Body of pancreas (tissue), 4 donors: ENCODE results near the gene CA5A. TPM values are rescaled to one million over a fixed set of nuclear protein-coding genes. Genes with fewer than 3 reads are reported as not detected.
"Not testable (repeated sequence)": the region's sequence is repeated elsewhere in the genome, so short reads cannot be mapped to it uniquely, and the experiment has no call there.

Experiments
- ATAC-seq: fragments of 150-250 bp; one replicate; pipeline ENCODE4 v1.9.1; 2016
- DNase-seq, 4 donors: peaks; one replicate each; pipeline ENCODE4 v3.0.0-alpha.2; 2019
- H3K27ac ChIP-seq, 4 donors: fragments of 200-600 bp; sonication (generic); 1 replicate in 3 of 4; 2 replicates in 1 of 4; pipeline versions ENCODE4 v1.5.1 to v1.6.1; 2016 to 2019; ENCODE audit warnings: mild to moderate bottlenecking in 1 of 4, mixed read lengths in 1 of 4, moderate library complexity in 1 of 4
- H3K27me3 ChIP-seq, 2 donors: fragments of 200-600 bp; sonication (generic); one replicate each; pipeline ENCODE4 v1.6.0; 2016; ENCODE audit warnings: mild to moderate bottlenecking in 1 of 2
- H3K36me3 ChIP-seq, 2 donors: fragments of 200-600 bp; sonication (generic); replicated peaks in 1 of 2; 2 replicates each; pipeline ENCODE4 v1.5.1; 2016; ENCODE audit warnings: low read depth in 2 of 2; ENCODE audit not compliant: insufficient read depth in 1 of 2
- H3K4me1 ChIP-seq: fragments of 200-600 bp; sonication (generic); one replicate; pipeline ENCODE4 v1.6.0; 2016
- H3K4me3 ChIP-seq, 2 donors: fragments of 200-600 bp; sonication (generic); 1 replicate in 1 of 2; 2 replicates in 1 of 2; pipeline ENCODE4 v1.5.1; 2016 to 2019
- H3K9me3 ChIP-seq, 3 donors: fragments of 200-600 bp; sonication (generic); 1 replicate in 2 of 3; 2 replicates in 1 of 3; pipeline ENCODE4 v1.5.1; 2016
- POLR2A ChIP-seq, 3 donors: fragments of 450-650 bp; IDR thresholded peaks; one replicate each; pipeline ENCODE4 v1.6.1; 2016; ENCODE audit warnings: antibody characterized with exemption in 3 of 3, mild to moderate bottlenecking in 2 of 3
- WGBS, 2 donors: methylation state at CpG; one replicate each; pipeline ENCODE4 v1.1.5; 2017; 5-methylcytosine and 5-hydroxymethylcytosine counted together
- intact Hi-C: fragments of 100-400 bp; cut with DNase I; formaldehyde crosslinking; loops from one replicate; pipeline ENCODE4 v1.15.1; 2023
- total RNA-seq, 2 donors: library from RNA; depleted of rRNA; stranded (reverse); fragments of >200 nt; gene quantifications; one replicate each; pipeline ENCODE4 v1.1.0, GENCODE V29; 2016
- TF ChIP-seq, protein P1 (sequence below), 7 experiments: fragments of 450-650 bp in 4 of 7; fragments of 200-600 bp in 3 of 7; sonication (generic) in 3 of 7; IDR thresholded peaks; one replicate each; pipeline ENCODE4 v1.5.1; 2016 to 2019; ENCODE audit warnings: antibody characterized with exemption in 7 of 7

The CA5A gene
- total RNA-seq, 2 donors from 2014 or later, result not detected

DNA sequence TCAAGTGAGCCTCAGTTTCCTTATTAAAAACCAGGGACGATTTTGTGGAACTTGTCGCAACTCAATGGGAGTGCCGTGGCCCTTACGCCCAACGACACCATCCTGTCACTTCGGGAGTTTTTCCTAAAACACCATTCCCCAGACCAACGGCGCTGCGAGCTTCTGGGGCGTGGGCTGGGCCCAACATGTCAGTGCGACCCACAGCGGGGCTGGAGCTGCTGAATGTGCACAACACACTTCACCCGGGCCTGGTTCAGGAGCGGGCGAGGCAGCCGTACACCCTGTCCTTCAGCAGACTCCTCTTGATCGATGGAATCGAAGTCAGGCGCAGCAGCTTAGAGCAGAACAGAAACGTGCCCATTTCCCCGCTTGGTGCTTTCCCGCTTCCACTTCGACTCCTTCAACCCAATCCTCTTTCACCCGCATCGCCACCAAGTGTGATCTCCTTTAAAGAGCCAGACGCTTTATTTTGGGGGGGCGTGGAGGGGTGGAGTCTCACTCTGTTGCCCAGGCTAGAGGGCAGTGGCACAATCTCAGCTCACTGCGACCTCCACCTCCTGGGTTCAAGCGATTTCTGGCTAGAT lies 53.8 kb downstream of the CA5A start:
- intact Hi-C loops, result no loop called here
- Histone ChIP-seq H3K4me1 (peaks cover 39% of the 10 kb centered on the region), H3K27me3 (no peaks in the 10 kb centered on the region), H3K27ac (no peak overlapping the region), H3K36me3 (no peaks in the 10 kb centered on the region), H3K9me3 (no peaks in the 10 kb centered on the region), H3K4me3 (no peak overlapping the region)
- DNase-seq, result no peak
- 94 to 96% methylated on average over 28 to 29 of the region's 29 CpGs for WGBS, 2 donors
- no peak for ATAC-seq
- no peak for TF ChIP-seq POLR2A (IDR thresholded peaks at IDR 0.05)
- TF ChIP-seq, protein P1, sequence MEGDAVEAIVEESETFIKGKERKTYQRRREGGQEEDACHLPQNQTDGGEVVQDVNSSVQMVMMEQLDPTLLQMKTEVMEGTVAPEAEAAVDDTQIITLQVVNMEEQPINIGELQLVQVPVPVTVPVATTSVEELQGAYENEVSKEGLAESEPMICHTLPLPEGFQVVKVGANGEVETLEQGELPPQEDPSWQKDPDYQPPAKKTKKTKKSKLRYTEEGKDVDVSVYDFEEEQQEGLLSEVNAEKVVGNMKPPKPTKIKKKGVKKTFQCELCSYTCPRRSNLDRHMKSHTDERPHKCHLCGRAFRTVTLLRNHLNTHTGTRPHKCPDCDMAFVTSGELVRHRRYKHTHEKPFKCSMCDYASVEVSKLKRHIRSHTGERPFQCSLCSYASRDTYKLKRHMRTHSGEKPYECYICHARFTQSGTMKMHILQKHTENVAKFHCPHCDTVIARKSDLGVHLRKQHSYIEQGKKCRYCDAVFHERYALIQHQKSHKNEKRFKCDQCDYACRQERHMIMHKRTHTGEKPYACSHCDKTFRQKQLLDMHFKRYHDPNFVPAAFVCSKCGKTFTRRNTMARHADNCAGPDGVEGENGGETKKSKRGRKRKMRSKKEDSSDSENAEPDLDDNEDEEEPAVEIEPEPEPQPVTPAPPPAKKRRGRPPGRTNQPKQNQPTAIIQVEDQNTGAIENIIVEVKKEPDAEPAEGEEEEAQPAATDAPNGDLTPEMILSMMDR (IDR thresholded peaks at IDR 0.05), result no peak

DNA sequence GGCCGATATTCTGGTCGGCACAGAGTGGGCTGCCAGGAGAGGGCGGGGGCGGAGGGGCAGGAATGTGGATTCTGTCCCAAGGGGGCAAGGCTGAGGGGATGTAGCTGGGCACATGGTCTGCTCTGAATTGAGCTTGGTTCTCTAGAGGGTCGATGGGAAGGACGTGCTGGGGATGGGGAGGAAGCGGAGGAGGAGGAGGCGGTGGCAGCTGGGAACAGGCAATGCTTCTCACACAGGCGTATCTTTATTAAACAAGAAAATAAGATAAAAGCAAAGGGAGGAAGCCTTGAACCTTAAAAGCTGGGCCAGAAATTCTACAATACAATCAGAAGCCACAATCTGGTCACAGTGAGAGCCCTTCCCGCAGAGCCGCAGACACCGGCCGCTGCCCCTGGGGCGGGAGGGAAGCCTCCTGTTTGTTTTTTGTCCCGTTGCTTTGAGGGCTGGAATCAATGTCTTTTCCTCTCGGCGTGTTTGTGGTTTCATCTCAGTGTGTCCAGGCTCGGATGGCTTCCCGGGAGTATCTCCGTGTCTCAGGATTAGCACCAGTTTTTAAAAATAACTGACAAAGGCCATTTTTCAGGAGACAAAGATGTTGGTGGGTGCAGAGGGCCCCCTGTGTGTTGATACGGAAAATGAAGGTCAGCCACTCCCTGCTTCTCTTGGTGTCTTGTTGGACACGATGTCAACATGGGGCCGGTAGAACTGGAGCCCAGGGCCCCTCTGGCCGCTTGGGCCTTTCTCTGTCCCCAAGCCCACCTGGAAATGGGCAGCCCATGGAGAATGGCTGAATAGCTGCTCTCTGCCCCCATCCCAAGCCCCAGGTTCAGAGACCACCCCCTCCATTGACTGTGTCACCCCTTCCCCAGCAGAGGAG lies 54.8 kb downstream of the CA5A start:
- Histone ChIP-seq H3K27me3 (no peaks in the 10 kb centered on the region), H3K4me3 (no peak overlapping the region), H3K27ac (peak overlapping the region in 1 of 4 donors; percentile 14), H3K4me1 (peaks cover 39% of the 10 kb centered on the region), H3K36me3 (no peaks in the 10 kb centered on the region), H3K9me3 (no peaks in the 10 kb centered on the region)
- intact Hi-C loops, result no loop called here
- TF ChIP-seq POLR2A (IDR thresholded peaks at IDR 0.05), result no peak
- TF ChIP-seq, protein P1 (IDR thresholded peaks at IDR 0.05), result no peak
- peak in 1 of 4 donors; percentile 44 for DNase-seq
- peak; percentile 30 for ATAC-seq
- WGBS, 2 donors, result 31 to 33% methylated on average over 22 to 24 of the region's 24 CpGs

DNA sequence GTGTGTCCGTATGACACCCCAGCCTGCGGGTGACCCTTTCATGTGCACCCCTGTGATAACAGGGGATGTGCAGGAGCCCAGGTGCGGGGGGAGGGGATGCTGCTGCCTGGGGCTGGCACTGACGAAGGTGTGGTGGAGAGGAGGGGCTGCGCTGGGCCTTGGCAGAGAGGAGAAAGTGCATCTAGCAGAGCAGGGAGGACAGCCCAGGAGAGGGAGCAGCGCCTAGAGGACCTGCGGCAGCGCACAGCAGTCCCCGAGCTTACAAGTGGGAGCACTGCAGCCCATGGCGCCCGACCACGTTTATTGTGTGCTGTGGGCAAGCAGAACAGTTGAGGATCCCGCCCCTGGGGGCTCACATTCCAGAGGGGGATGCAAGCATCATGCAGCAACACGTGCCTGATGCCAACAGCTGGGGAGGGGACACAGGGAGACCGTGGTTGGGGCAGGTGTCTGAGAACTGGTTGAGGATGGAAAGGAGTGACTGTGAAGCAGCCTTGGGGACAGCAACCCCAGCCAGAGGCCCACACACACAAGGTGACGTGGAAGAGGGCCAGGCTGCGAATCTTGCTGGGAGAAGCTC lies 56.1 kb downstream of the CA5A start:
- Histone ChIP-seq H3K27me3 (no peaks in the 10 kb centered on the region), H3K27ac (no peak overlapping the region), H3K4me1 (peaks cover 33% of the 10 kb centered on the region), H3K4me3 (no peak overlapping the region), H3K36me3 (no peaks in the 10 kb centered on the region), H3K9me3 (no peaks in the 10 kb centered on the region)
- TF ChIP-seq, protein P1 (IDR thresholded peaks at IDR 0.05), result no peak
- no peak for TF ChIP-seq POLR2A (IDR thresholded peaks at IDR 0.05)
- DNase-seq, result no peak
- 71 to 77% methylated on average over 11 to 17 of the region's 17 CpGs for WGBS, 2 donors
- intact Hi-C loops, result no loop called here
- ATAC-seq, result no peak

DNA sequence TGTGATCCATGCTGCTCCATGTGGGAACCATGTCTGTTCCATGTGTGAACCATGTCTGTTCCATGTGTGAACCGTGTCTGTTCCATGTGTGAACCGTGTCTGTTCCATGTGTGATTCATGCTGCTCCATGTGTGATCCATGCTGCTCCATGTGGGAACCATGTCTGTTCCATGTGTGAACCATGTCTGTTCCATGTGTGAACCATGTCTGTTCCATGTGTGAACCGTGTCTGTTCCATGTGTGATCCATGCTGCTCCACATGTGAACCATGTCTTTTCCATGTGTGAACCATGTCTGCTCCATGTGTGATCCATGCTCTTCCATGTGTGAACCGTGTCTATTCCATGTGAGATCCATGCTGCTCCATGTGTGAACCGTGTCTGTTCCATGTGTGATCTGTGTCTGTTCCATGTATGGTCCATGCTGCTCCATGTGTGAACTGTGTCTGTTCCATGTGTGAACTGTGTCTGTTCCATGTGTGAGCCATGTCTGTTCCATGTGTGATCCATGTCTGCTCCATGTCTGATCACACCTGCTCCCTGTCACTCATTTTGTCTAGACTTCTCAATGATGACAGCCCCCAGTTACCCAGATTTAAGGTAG lies 56.8 kb downstream of the CA5A start:
- 87 to 91% methylated on average over 5 of the region's 5 CpGs for WGBS, 2 donors
- intact Hi-C loops, result not testable (repeated sequence)

DNA sequence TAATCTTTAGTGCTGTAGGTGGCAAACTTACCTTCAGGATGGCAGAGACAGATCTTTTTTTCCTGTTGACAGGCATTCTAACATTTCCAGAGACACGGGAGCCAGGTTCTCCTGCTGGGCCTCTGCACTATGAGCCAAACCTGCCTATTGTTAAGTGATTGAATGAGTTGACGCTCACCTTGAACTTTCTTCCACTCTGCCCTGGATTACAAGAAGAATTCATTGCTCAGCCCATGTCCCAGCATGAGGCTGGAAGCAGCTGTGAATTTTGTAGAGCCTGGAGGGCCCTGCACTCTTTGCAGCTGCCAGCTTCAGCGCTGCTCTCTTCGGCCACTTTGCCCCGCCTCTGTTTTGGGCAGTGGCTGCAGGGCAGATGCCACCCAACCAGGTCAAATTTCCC lies 57.6 kb downstream of the CA5A start:
- no peak overlapping the region for H3K4me3 ChIP-seq
- peak overlapping the region in 3 of 4 donors; percentile 20 to 47 (median 31) for H3K27ac ChIP-seq
- H3K4me1 ChIP-seq, result peaks cover 29% of the 10 kb centered on the region
- H3K9me3 ChIP-seq, result no peaks in the 10 kb centered on the region
- intact Hi-C loops, result no loop called here
- 20 to 30% methylated on average over 5 of the region's 5 CpGs for WGBS, 2 donors
- DNase-seq, result no peak
- no peak for TF ChIP-seq POLR2A (IDR thresholded peaks at IDR 0.05)
- TF ChIP-seq, protein P1 (IDR thresholded peaks at IDR 0.05), result no peak
- no peaks in the 10 kb centered on the region for H3K27me3 ChIP-seq
- no peak for ATAC-seq
- H3K36me3 ChIP-seq, result no peaks in the 10 kb centered on the region

More for the DNA sequence above, 56.8 kb downstream of the CA5A start:
- H3K4me1 ChIP-seq, result peaks cover 29% of the 10 kb centered on the region
- not testable (repeated sequence) for H3K9me3 ChIP-seq, DNase-seq, ATAC-seq, H3K4me3 ChIP-seq, H3K27ac ChIP-seq, H3K36me3 ChIP-seq, H3K27me3 ChIP-seq
